Endothelial cell of umbilical vein (primary cell): ENCODE measurements around the gene FOXK1. TPM values are rescaled to one million over a fixed set of nuclear protein-coding genes. Genes with fewer than 3 reads are reported as not detected.
A peak's percentile ranks its signal among the peaks of the same experiment; 100 is the strongest.

Experiments used
- BruUV-seq: library from RNA; stranded (reverse); fragments of 400-500 nt; replicated peaks from 2 replicates; lab custom pipeline; 2021; lab: Mats Ljungman, UMichigan
- CTCF ChIA-PET: fragments of 300-600, 350-600 bp; sonication (Branson Sonifier 250); formaldehyde crosslinking; loops from one replicate; lab custom pipeline; 2021; ENCODE audit warnings: antibody characterized with exemption, inconsistent platforms; lab: Charles Lee
- POLR2A ChIA-PET: fragments of 300-600, 350-600 bp; sonication (Branson Sonifier 250); formaldehyde crosslinking; loops from one replicate; lab custom pipeline; 2021; ENCODE audit warnings: antibody characterized with exemption, inconsistent platforms; lab: Charles Lee
- DNase-seq: peaks from one replicate; pipeline ENCODE4 v3.0.0-alpha.2; 2011; ENCODE audit warnings: low read depth, low spot score
- FAIRE-seq: peaks from 2 replicates; lab custom pipeline; 2011; peaks lifted over from hg19 to GRCh38; lab: Jason Lieb, UNC
- H2AFZ ChIP-seq: 2 replicates; pipeline ENCODE4 v1.6.0; 2012; ENCODE audit warnings: low read depth, low read length, control low read depth, inconsistent platforms
- H3K27ac ChIP-seq: 2 replicates; pipeline ENCODE4 v1.5.1; 2011; ENCODE audit warnings: low read depth, mild to moderate bottlenecking, control low read depth, low read length, moderate library complexity; ENCODE audit not compliant: insufficient read depth
- H3K27me3 ChIP-seq, 2 experiments: 2 replicates each; pipeline versions ENCODE4 v1.6.0 to v1.6.1; 2011; ENCODE audit warnings: low read length in 2 of 2, mixed read lengths in 1 of 2; ENCODE audit not compliant: control insufficient read depth in 2 of 2, insufficient read depth in 2 of 2
- H3K36me3 ChIP-seq, 2 experiments: 2 replicates in 1 of 2; 3 replicates in 1 of 2; pipeline ENCODE4 v1.5.1; 2011; ENCODE audit warnings: low read length in 2 of 2, mild to moderate bottlenecking in 1 of 2, moderate library complexity in 1 of 2; ENCODE audit not compliant: control insufficient read depth in 2 of 2, insufficient read depth in 2 of 2; ENCODE audit errors: extremely low read depth in 1 of 2
- H3K4me1 ChIP-seq: 3 replicates; pipeline ENCODE4 v1.5.1; 2011; ENCODE audit warnings: mild to moderate bottlenecking, low read length; ENCODE audit not compliant: control insufficient read depth, insufficient read depth; ENCODE audit errors: extremely low read depth
- H3K4me2 ChIP-seq: 2 replicates; pipeline ENCODE4 v1.6.1; 2011; ENCODE audit warnings: low read length, control low read depth, mixed read lengths; ENCODE audit not compliant: insufficient read depth
- H3K4me3 ChIP-seq, 3 experiments: fragments of 200-600 bp in 1 of 3; sonication (generic), shearing (Covaris generic) in 1 of 3; replicated peaks in 1 of 3; 2 replicates each; pipeline ENCODE4 v1.5.1; 2011 to 2016; ENCODE audit warnings: control low read depth in 3 of 3, low read length in 3 of 3, mild to moderate bottlenecking in 2 of 3, inconsistent platforms in 1 of 3, low read depth in 1 of 3, moderate library complexity in 1 of 3; ENCODE audit not compliant: insufficient read depth in 1 of 3
- H3K79me2 ChIP-seq: 2 replicates; pipeline ENCODE4 v1.6.0; 2012; ENCODE audit warnings: low read length, inconsistent platforms; ENCODE audit not compliant: control insufficient read depth, insufficient read depth
- H3K9ac ChIP-seq: replicated peaks from 2 replicates; pipeline ENCODE3; 2011; ENCODE audit warnings: low read length, control low read depth; ENCODE audit not compliant: insufficient read depth; ENCODE audit errors: extremely low read depth
- H3K9me1 ChIP-seq: replicated peaks from 3 replicates; pipeline ENCODE4 v1.6.0; 2011; ENCODE audit warnings: mild to moderate bottlenecking, low read length; ENCODE audit not compliant: control insufficient read depth, insufficient read depth; ENCODE audit errors: extremely low read depth
- H3K9me3 ChIP-seq: replicated peaks from 2 replicates; pipeline ENCODE4 v1.5.1; 2012; ENCODE audit warnings: low read length, inconsistent platforms; ENCODE audit not compliant: control insufficient read depth, insufficient read depth
- H4K20me1 ChIP-seq: replicated peaks from 2 replicates; pipeline ENCODE3; 2011; ENCODE audit warnings: mild to moderate bottlenecking, low read length; ENCODE audit not compliant: control insufficient read depth, insufficient read depth; ENCODE audit errors: extremely low read depth
- EZH2 ChIP-seq: IDR thresholded peaks from 2 replicates; pipeline ENCODE4 v1.6.1; 2012; ENCODE audit warnings: borderline replicate concordance, low read depth, mild to moderate bottlenecking, moderate library complexity, low read length, inconsistent platforms; ENCODE audit not compliant: severe bottlenecking
- FOS ChIP-seq: IDR thresholded peaks from 2 replicates; pipeline ENCODE4 v1.6.1; 2011; ENCODE audit warnings: mild to moderate bottlenecking, low read length, moderate library complexity, borderline replicate concordance; ENCODE audit not compliant: insufficient read depth
- GATA2 ChIP-seq: IDR thresholded peaks from 2 replicates; pipeline ENCODE4 v1.7.0; 2011; ENCODE audit warnings: low read depth, mild to moderate bottlenecking, moderate library complexity, mixed read lengths, low read length; ENCODE audit not compliant: insufficient read length, insufficient read depth
- JUN ChIP-seq: IDR thresholded peaks from 2 replicates; pipeline ENCODE4 v1.6.1; 2011; ENCODE audit warnings: borderline replicate concordance, low read depth; ENCODE audit not compliant: insufficient read length, insufficient read depth
- MAX ChIP-seq: IDR thresholded peaks from 2 replicates; pipeline ENCODE4 v1.6.1; 2011; ENCODE audit not compliant: insufficient read depth, insufficient read length
- MYC ChIP-seq: IDR thresholded peaks from one replicate; pipeline ENCODE4 v1.6.1; 2011; ENCODE audit warnings: mild to moderate bottlenecking, low read depth, low read length
- POLR2A ChIP-seq: IDR thresholded peaks from 2 replicates; pipeline ENCODE4 v1.6.1; 2012; ENCODE audit warnings: low read depth, mild to moderate bottlenecking, control low read depth, low read length
- dilution Hi-C: fragments of 300-500 bp; cut with MboI; formaldehyde crosslinking; loops from one replicate; pipeline ENCODE4 v1.15.0; 2019; ENCODE audit warnings: low sequenced_read_pairs; ENCODE audit not compliant: extremely low pct_ligation_motif_present
- intact Hi-C: fragments of 100-400 bp; cut with micrococcal nuclease; formaldehyde crosslinking; loops from one replicate; pipeline ENCODE4 v1.10.0; 2022
- polyA plus RNA-seq, 4 experiments: library from polyadenylated mRNA; depleted of rRNA in 3 of 4; stranded (reverse) in 3 of 4; unstranded in 1 of 4; fragments of >200 nt; gene quantifications; 2 replicates each; pipeline versions ENCODE4 v1.2.1 to v1.2.3, GENCODE V29; 2011 to 2012; ENCODE audit warnings: missing spikeins in 1 of 4
- total RNA-seq: library from RNA; stranded (reverse); gene quantifications from 2 replicates; pipeline ENCODE4 v1.2.3, GENCODE V29; 2021
- TF ChIP-seq, protein P1 (sequence below), 2 donors: IDR thresholded peaks; 1 replicate in 1 of 2; 2 replicates in 1 of 2; pipeline ENCODE4 v1.5.1; 2011; ENCODE audit warnings: low read length in 2 of 2, mild to moderate bottlenecking in 2 of 2, moderate library complexity in 2 of 2, control low read depth in 1 of 2, inconsistent platforms in 1 of 2, low read depth in 1 of 2; ENCODE audit not compliant: insufficient read depth in 1 of 2; ENCODE audit errors: extremely low read depth in 1 of 2

FOXK1 gene
- total and polyA plus RNA-seq, 2 donors (not counting 3 experiments of a cell fraction or from before 2014, with no cell fraction given), result 8.0 to 52.1 TPM

DNA sequence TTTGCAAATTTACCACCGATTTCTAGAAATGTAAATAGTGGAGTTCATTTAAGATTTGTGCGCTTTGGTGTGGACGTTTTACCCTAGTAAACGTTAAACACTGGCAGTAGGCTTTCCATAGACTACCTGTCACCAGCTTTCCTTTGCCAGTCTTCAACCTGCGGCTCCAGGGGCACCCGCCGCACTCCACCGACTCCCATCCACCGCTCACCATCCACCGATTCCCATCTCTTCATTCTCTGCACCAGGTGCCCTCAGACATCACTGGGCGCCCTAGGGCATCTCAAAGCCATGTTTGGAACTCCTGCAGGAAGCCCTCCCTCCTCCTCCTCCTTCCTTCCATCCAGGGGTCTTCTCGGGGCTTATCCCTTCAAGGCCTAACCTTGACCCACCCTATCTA is 91.9 kb downstream of the FOXK1 start:
- Histone ChIP-seq H3K27me3 (no peaks in the 10 kb centered on the region), H3K4me3 (no peak overlapping the region), H3K4me1 (peaks cover 20% of the 10 kb centered on the region), H2AFZ (no peak overlapping the region), H3K9me1 (no peaks in the 10 kb centered on the region), H3K4me2 (no peak overlapping the region), H3K79me2 (peaks cover 26% of the 10 kb centered on the region), H3K9ac (no peak overlapping the region), H3K36me3 (peaks cover 0 to 2% of the 10 kb centered on the region in 2 experiments), H3K9me3 (no peaks in the 10 kb centered on the region), H4K20me1 (peaks cover 2% of the 10 kb centered on the region), H3K27ac (no peak overlapping the region)
- TF ChIP-seq MAX, result no peak
- TF ChIP-seq MYC, result no peak
- TF ChIP-seq JUN, result no peak
- TF ChIP-seq EZH2, result no peak
- TF ChIP-seq GATA2, result no peak
- no peak for TF ChIP-seq FOS
- TF ChIP-seq POLR2A, result peak; percentile 51
- TF ChIP-seq, protein P1, sequence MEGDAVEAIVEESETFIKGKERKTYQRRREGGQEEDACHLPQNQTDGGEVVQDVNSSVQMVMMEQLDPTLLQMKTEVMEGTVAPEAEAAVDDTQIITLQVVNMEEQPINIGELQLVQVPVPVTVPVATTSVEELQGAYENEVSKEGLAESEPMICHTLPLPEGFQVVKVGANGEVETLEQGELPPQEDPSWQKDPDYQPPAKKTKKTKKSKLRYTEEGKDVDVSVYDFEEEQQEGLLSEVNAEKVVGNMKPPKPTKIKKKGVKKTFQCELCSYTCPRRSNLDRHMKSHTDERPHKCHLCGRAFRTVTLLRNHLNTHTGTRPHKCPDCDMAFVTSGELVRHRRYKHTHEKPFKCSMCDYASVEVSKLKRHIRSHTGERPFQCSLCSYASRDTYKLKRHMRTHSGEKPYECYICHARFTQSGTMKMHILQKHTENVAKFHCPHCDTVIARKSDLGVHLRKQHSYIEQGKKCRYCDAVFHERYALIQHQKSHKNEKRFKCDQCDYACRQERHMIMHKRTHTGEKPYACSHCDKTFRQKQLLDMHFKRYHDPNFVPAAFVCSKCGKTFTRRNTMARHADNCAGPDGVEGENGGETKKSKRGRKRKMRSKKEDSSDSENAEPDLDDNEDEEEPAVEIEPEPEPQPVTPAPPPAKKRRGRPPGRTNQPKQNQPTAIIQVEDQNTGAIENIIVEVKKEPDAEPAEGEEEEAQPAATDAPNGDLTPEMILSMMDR (IDR thresholded peaks at IDR 0.05; ENCODE audit: extremely low read depth in 1 of 2, insufficient read depth in 1 of 2, low read depth in 1 of 2, low read length in 2 of 2), result no peak
- intact Hi-C loops (loop anchor here (2.0 kb wide), 1 partner anchor 27 kb away; no protein-coding TSS in a partner anchor), dilution Hi-C loops (no loop called here)
- ChIA-PET CTCF (interaction anchor here (0.9 to 3.6 kb wide), 3 partner anchors 18 to 162 kb away, joined by 4 to 27 read pairs (median 10); no protein-coding TSS in a partner anchor), POLR2A (no interaction called here)
- DNase-seq, result no peak
- FAIRE-seq, result no peak
- BruUV-seq, result no TSS peak
